ENCODE results near the gene TRUB1.

The TRUB1 gene

GRCh38 chr10:114914560-114914959 is 23.4 kb upstream of the TRUB1 start:
- H3K9me3 ChIP-seq (ENCODE audit: control extremely low read depth in 1 of 5, control insufficient read depth in 4 of 5, insufficient read depth in 2 of 5, low read depth in 1 of 5, low read length in 4 of 5) = no peaks in the 10 kb centered on the region
- H3K36me3 ChIP-seq (ENCODE audit: control insufficient read depth in 4 of 4, insufficient read depth in 4 of 4, low read length in 3 of 4) = no peaks in the 10 kb centered on the region
- H3K27ac ChIP-seq (ENCODE audit: insufficient read depth in 1 of 2, low read depth in 1 of 2, low read length in 2 of 2, poor library complexity in 1 of 2, severe bottlenecking in 2 of 2) = no peak overlapping the region
- 100% methylated on average over 1 of the region's 3 CpGs for WGBS (ENCODE audit: insufficient coverage)
- H3K27me3 ChIP-seq (replicated peaks in 2 of 5; ENCODE audit: control insufficient read depth in 4 of 5, insufficient read depth in 5 of 5, low read length in 4 of 5) = no peaks in the 10 kb centered on the region
- ChIA-PET POLR2A (no interaction called here), CTCF (interaction anchor here (1.2 kb wide), 1 partner anchor 37 kb away, joined by 4 read pairs; no protein-coding TSS in a partner anchor)
- no peak overlapping the region for H3K4me3 ChIP-seq (ENCODE audit: control insufficient read depth in 1 of 7, extremely low read depth in 1 of 7, insufficient read depth in 4 of 7, low read depth in 2 of 7, low read length in 6 of 7)
- peaks cover 0 to 2% (median 0%) of the 10 kb centered on the region in 4 experiments for H3K4me1 ChIP-seq (ENCODE audit: control extremely low read depth in 1 of 4, control insufficient read depth in 4 of 4, insufficient read depth in 4 of 4, low read length in 3 of 4)
- DNase-seq = no peak

- Histone ChIP-seq H3K36me3 (ENCODE audit: control insufficient read depth in 4 of 4, insufficient read depth in 4 of 4, low read length in 3 of 4) (no peaks in the 10 kb centered on the region), H3K27me3 (replicated peaks in 2 of 5; ENCODE audit: control insufficient read depth in 4 of 5, insufficient read depth in 5 of 5, low read length in 4 of 5) (no peaks in the 10 kb centered on the region), H3K27ac (ENCODE audit: insufficient read depth in 1 of 2, low read depth in 1 of 2, low read length in 2 of 2, poor library complexity in 1 of 2, severe bottlenecking in 2 of 2) (no peak overlapping the region), H3K9me3 (ENCODE audit: control extremely low read depth in 1 of 5, control insufficient read depth in 4 of 5, insufficient read depth in 2 of 5, low read depth in 1 of 5, low read length in 4 of 5) (no peaks in the 10 kb centered on the region), H3K4me1 (ENCODE audit: control extremely low read depth in 1 of 4, control insufficient read depth in 4 of 4, insufficient read depth in 4 of 4, low read length in 3 of 4) (peaks cover 0 to 2% (median 0%) of the 10 kb centered on the region in 4 experiments), H3K4me3 (ENCODE audit: control insufficient read depth in 1 of 7, extremely low read depth in 1 of 7, insufficient read depth in 4 of 7, low read depth in 2 of 7, low read length in 6 of 7) (no peak overlapping the region)
- ChIA-PET POLR2A (no interaction called here), CTCF (interaction anchor here (1.2 kb wide), 1 partner anchor 38 kb away, joined by 4 read pairs; no protein-coding TSS in a partner anchor)
- WGBS (ENCODE audit: insufficient coverage) = 100% methylated on average over 1 of the region's 2 CpGs
- DNase-seq = no peak
These were observed 22.7 kb upstream of the TRUB1 start for GRCh38 chr10:114915294-114915693.

- over 99% methylated on average over 10 of the region's 10 CpGs for WGBS (ENCODE audit: insufficient coverage)
- no peaks in the 10 kb centered on the region for H3K36me3 ChIP-seq (ENCODE audit: control insufficient read depth in 4 of 4, insufficient read depth in 4 of 4, low read length in 3 of 4)
- CTCF ChIA-PET = interaction anchor here (1.4 kb wide), 1 partner anchor 10 kb away, joined by 3 read pairs; no protein-coding TSS in a partner anchor
These were observed 21.3 kb upstream of the TRUB1 start for GRCh38 chr10:114916653-114917052.

GRCh38 chr10:114917459-114917858 is 20.5 kb upstream of the TRUB1 start:
- no peaks in the 10 kb centered on the region for H3K4me1 ChIP-seq (ENCODE audit: control extremely low read depth in 1 of 4, control insufficient read depth in 4 of 4, insufficient read depth in 4 of 4, low read length in 3 of 4)
- H3K9me3 ChIP-seq (ENCODE audit: control extremely low read depth in 1 of 5, control insufficient read depth in 4 of 5, insufficient read depth in 2 of 5, low read depth in 1 of 5, low read length in 4 of 5) = no peaks in the 10 kb centered on the region
- H3K27ac ChIP-seq (ENCODE audit: insufficient read depth in 1 of 2, low read depth in 1 of 2, low read length in 2 of 2, poor library complexity in 1 of 2, severe bottlenecking in 2 of 2) = no peak overlapping the region
- H3K4me3 ChIP-seq (ENCODE audit: control insufficient read depth in 1 of 7, extremely low read depth in 1 of 7, insufficient read depth in 4 of 7, low read depth in 2 of 7, low read length in 6 of 7) = no peak overlapping the region
- no peaks in the 10 kb centered on the region for H3K27me3 ChIP-seq (replicated peaks in 2 of 5; ENCODE audit: control insufficient read depth in 4 of 5, insufficient read depth in 5 of 5, low read length in 4 of 5)
- 89% methylated on average over 1 of the region's 1 CpG for WGBS (ENCODE audit: insufficient coverage)
- ChIA-PET CTCF (interaction anchor here (1.4 kb wide), 1 partner anchor 9 kb away, joined by 3 read pairs; no protein-coding TSS in a partner anchor), POLR2A (no interaction called here)
- H3K36me3 ChIP-seq (ENCODE audit: control insufficient read depth in 4 of 4, insufficient read depth in 4 of 4, low read length in 3 of 4) = no peaks in the 10 kb centered on the region
- no peak for DNase-seq

More at GRCh38 chr10:114916653-114917052, 21.3 kb upstream of the TRUB1 start:
- Histone ChIP-seq H3K4me1 (ENCODE audit: control extremely low read depth in 1 of 4, control insufficient read depth in 4 of 4, insufficient read depth in 4 of 4, low read length in 3 of 4) (no peaks in the 10 kb centered on the region), H3K27ac (ENCODE audit: insufficient read depth in 1 of 2, low read depth in 1 of 2, low read length in 2 of 2, poor library complexity in 1 of 2, severe bottlenecking in 2 of 2) (no peak overlapping the region), H3K27me3 (replicated peaks in 2 of 5; ENCODE audit: control insufficient read depth in 4 of 5, insufficient read depth in 5 of 5, low read length in 4 of 5) (no peaks in the 10 kb centered on the region), H3K4me3 (ENCODE audit: control insufficient read depth in 1 of 7, extremely low read depth in 1 of 7, insufficient read depth in 4 of 7, low read depth in 2 of 7, low read length in 6 of 7) (no peak overlapping the region), H3K9me3 (ENCODE audit: control extremely low read depth in 1 of 5, control insufficient read depth in 4 of 5, insufficient read depth in 2 of 5, low read depth in 1 of 5, low read length in 4 of 5) (no peaks in the 10 kb centered on the region)
- POLR2A ChIA-PET = no interaction called here
- no peak for DNase-seq

- POLR2A ChIA-PET = no interaction called here
- Histone ChIP-seq H3K9me3 (ENCODE audit: control extremely low read depth in 1 of 5, control insufficient read depth in 4 of 5, insufficient read depth in 2 of 5, low read depth in 1 of 5, low read length in 4 of 5) (no peaks in the 10 kb centered on the region), H3K4me3 (ENCODE audit: control insufficient read depth in 1 of 7, extremely low read depth in 1 of 7, insufficient read depth in 4 of 7, low read depth in 2 of 7, low read length in 6 of 7) (no peak overlapping the region), H3K36me3 (ENCODE audit: control insufficient read depth in 4 of 4, insufficient read depth in 4 of 4, low read length in 3 of 4) (no peaks in the 10 kb centered on the region), H3K27ac (ENCODE audit: insufficient read depth in 1 of 2, low read depth in 1 of 2, low read length in 2 of 2, poor library complexity in 1 of 2, severe bottlenecking in 2 of 2) (no peak overlapping the region), H3K27me3 (replicated peaks in 2 of 5; ENCODE audit: control insufficient read depth in 4 of 5, insufficient read depth in 5 of 5, low read length in 4 of 5) (no peaks in the 10 kb centered on the region), H3K4me1 (ENCODE audit: control extremely low read depth in 1 of 4, control insufficient read depth in 4 of 4, insufficient read depth in 4 of 4, low read length in 3 of 4) (no peaks in the 10 kb centered on the region)
- WGBS (ENCODE audit: insufficient coverage) = 100% methylated on average over 2 of the region's 3 CpGs
- no peak for DNase-seq
- CTCF ChIA-PET = interaction anchor here (1.4 kb wide), 1 partner anchor 9 kb away, joined by 3 read pairs; no protein-coding TSS in a partner anchor
These were observed 19.9 kb upstream of the TRUB1 start for GRCh38 chr10:114917927-114918672.

- WGBS (ENCODE audit: insufficient coverage) = 100% methylated on average over 1 of the region's 1 CpG
- no peak for DNase-seq
- no peaks in the 10 kb centered on the region for H3K9me3 ChIP-seq (ENCODE audit: control extremely low read depth in 1 of 5, control insufficient read depth in 4 of 5, insufficient read depth in 2 of 5, low read depth in 1 of 5, low read length in 4 of 5)
- no peaks in the 10 kb centered on the region for H3K4me1 ChIP-seq (ENCODE audit: control extremely low read depth in 1 of 4, control insufficient read depth in 4 of 4, insufficient read depth in 4 of 4, low read length in 3 of 4)
- peaks cover 0 to 2% (median 0%) of the 10 kb centered on the region in 5 experiments for H3K27me3 ChIP-seq (replicated peaks in 2 of 5; ENCODE audit: control insufficient read depth in 4 of 5, insufficient read depth in 5 of 5, low read length in 4 of 5)
- CTCF ChIA-PET = interaction anchor here (0.8 kb wide), 1 partner anchor 91 kb away, joined by 3 read pairs; no protein-coding TSS in a partner anchor
- POLR2A ChIA-PET = no interaction called here
- H3K4me3 ChIP-seq (ENCODE audit: control insufficient read depth in 1 of 7, extremely low read depth in 1 of 7, insufficient read depth in 4 of 7, low read depth in 2 of 7, low read length in 6 of 7) = no peak overlapping the region
- no peak overlapping the region for H3K27ac ChIP-seq (ENCODE audit: insufficient read depth in 1 of 2, low read depth in 1 of 2, low read length in 2 of 2, poor library complexity in 1 of 2, severe bottlenecking in 2 of 2)
- H3K36me3 ChIP-seq (ENCODE audit: control insufficient read depth in 4 of 4, insufficient read depth in 4 of 4, low read length in 3 of 4) = no peaks in the 10 kb centered on the region
These were observed 17.5 kb upstream of the TRUB1 start for GRCh38 chr10:114920459-114920858.

- no peak overlapping the region for H3K4me3 ChIP-seq (ENCODE audit: control insufficient read depth in 1 of 7, extremely low read depth in 1 of 7, insufficient read depth in 4 of 7, low read depth in 2 of 7, low read length in 6 of 7)
- no peaks in the 10 kb centered on the region for H3K4me1 ChIP-seq (ENCODE audit: control extremely low read depth in 1 of 4, control insufficient read depth in 4 of 4, insufficient read depth in 4 of 4, low read length in 3 of 4)
- no peak overlapping the region for H3K27ac ChIP-seq (ENCODE audit: insufficient read depth in 1 of 2, low read depth in 1 of 2, low read length in 2 of 2, poor library complexity in 1 of 2, severe bottlenecking in 2 of 2)
- POLR2A ChIA-PET = no interaction called here
- H3K36me3 ChIP-seq (ENCODE audit: control insufficient read depth in 4 of 4, insufficient read depth in 4 of 4, low read length in 3 of 4) = no peaks in the 10 kb centered on the region
- no peaks in the 10 kb centered on the region for H3K9me3 ChIP-seq (ENCODE audit: control extremely low read depth in 1 of 5, control insufficient read depth in 4 of 5, insufficient read depth in 2 of 5, low read depth in 1 of 5, low read length in 4 of 5)
- H3K27me3 ChIP-seq (replicated peaks in 2 of 5; ENCODE audit: control insufficient read depth in 4 of 5, insufficient read depth in 5 of 5, low read length in 4 of 5) = peaks cover 0 to 3% (median 0%) of the 10 kb centered on the region in 5 experiments
- WGBS (ENCODE audit: insufficient coverage) = no CpG with 5 or more reads among the region's 4 CpGs
- no peak for DNase-seq
- CTCF ChIA-PET = interaction anchor here (2.2 kb wide), 1 partner anchor 12 kb away, joined by 7 read pairs; no protein-coding TSS in a partner anchor
These were observed 16.0 kb upstream of the TRUB1 start for GRCh38 chr10:114922003-114922402.

Measured in common myeloid progenitor, CD34-positive (primary cell).